ENCODE data around the gene PRKCH.

Gene PRKCH

GRCh38 chr14:61537563-61538463, 216.4 kb downstream of the PRKCH start:
- no peak for DNase-seq

- no peak for DNase-seq
Measured at GRCh38 chr14:61538464-61539022, 217.2 kb downstream of the PRKCH start.

GRCh38 chr14:61539631-61540030, 218.3 kb downstream of the PRKCH start:
- DNase-seq, result no peak

- DNase-seq, result no peak
Measured at GRCh38 chr14:61540931-61541330, 219.6 kb downstream of the PRKCH start.

GRCh38 chr14:61542848-61543790, 221.7 kb downstream of the PRKCH start:
- DNase-seq, result no peak

GRCh38 chr14:61543946-61544345, 222.6 kb downstream of the PRKCH start:
- no peak for DNase-seq

- no peak for DNase-seq
Measured at GRCh38 chr14:61544448-61545330, 223.3 kb downstream of the PRKCH start.

GRCh38 chr14:61545726-61546455, 224.5 kb downstream of the PRKCH start:
- DNase-seq, result no peak

- DNase-seq, result no peak
Measured at GRCh38 chr14:61547186-61548069, 226.0 kb downstream of the PRKCH start.

GRCh38 chr14:61549425-61549824, 228.0 kb downstream of the PRKCH start:
- no peak for DNase-seq

GRCh38 chr14:61551384-61551783, 230.0 kb downstream of the PRKCH start:
- DNase-seq, result no peak

GRCh38 chr14:61552241-61552640, 230.9 kb downstream of the PRKCH start:
- no peak for DNase-seq

GRCh38 chr14:61553730-61554641, 232.6 kb downstream of the PRKCH start:
- DNase-seq, result no peak

- no peak for DNase-seq
Measured at GRCh38 chr14:61555056-61555838, 233.9 kb downstream of the PRKCH start.

GRCh38 chr14:61556455-61556854, 235.1 kb downstream of the PRKCH start:
- DNase-seq, result no peak

GRCh38 chr14:61557262-61557661, 235.9 kb downstream of the PRKCH start:
- DNase-seq, result no peak

- DNase-seq, result no peak
Measured at GRCh38 chr14:61557854-61558253, 236.5 kb downstream of the PRKCH start.

GRCh38 chr14:61558271-61558670, 236.9 kb downstream of the PRKCH start:
- no peak for DNase-seq
